B cell (primary cell): ENCODE results near the gene MRPL55. TPM values are rescaled to one million over a fixed set of nuclear protein-coding genes. Genes with fewer than 3 reads are reported as not detected.
A peak's percentile ranks its signal among the peaks of the same experiment; 100 is the strongest.

Experiments used
- ATAC-seq: fragments of 200-7000 bp; cut with Tn5 transposase; one replicate; pipeline ENCODE4 v1.10.0; 2021; ENCODE audit warnings: low read depth, mild to moderate bottlenecking, moderate number of reproducible peaks, moderate library complexity
- CTCF ChIA-PET: fragments of 350-600 bp; sonication (Branson Sonifier 250); formaldehyde crosslinking; loops from one replicate; lab custom pipeline; 2021; ENCODE audit warnings: antibody characterized with exemption, inconsistent platforms; lab: Charles Lee
- POLR2A ChIA-PET: fragments of 350-600 bp; sonication (Branson Sonifier 250); formaldehyde crosslinking; loops from one replicate; lab custom pipeline; 2021; ENCODE audit warnings: antibody characterized with exemption; lab: Charles Lee
- DNase-seq: peaks from one replicate; pipeline ENCODE4 v3.0.0; 2013
- H2AFZ ChIP-seq: 2 replicates; pipeline ENCODE4 v1.6.1; 2012; ENCODE audit warnings: mild to moderate bottlenecking, low read depth, low read length; ENCODE audit not compliant: insufficient read depth, poor library complexity, severe bottlenecking
- H3K27ac ChIP-seq, 2 donors: 1 replicate in 1 of 2; 2 replicates in 1 of 2; pipeline ENCODE4 v1.5.1; 2012 to 2013; ENCODE audit warnings: low read length in 2 of 2, mild to moderate bottlenecking in 2 of 2, moderate library complexity in 1 of 2
- H3K27me3 ChIP-seq, 4 experiments: fragments of 200-600 bp in 1 of 4; sonication (generic) in 1 of 4; replicated peaks in 1 of 4; 1 replicate in 2 of 4; 2 replicates in 2 of 4; pipeline versions ENCODE4 v1.6.1 to v1.7.0; 2013 to 2016; ENCODE audit warnings: low read length in 3 of 4, mild to moderate bottlenecking in 2 of 4, mixed read lengths in 1 of 4, moderate library complexity in 1 of 4; ENCODE audit not compliant: insufficient read depth in 4 of 4, control insufficient read depth in 3 of 4; ENCODE audit errors: control extremely low read depth in 1 of 4
- H3K36me3 ChIP-seq, 2 experiments: replicated peaks in 1 of 2; 1 replicate in 1 of 2; 2 replicates in 1 of 2; pipeline versions ENCODE4 v1.6.1 to v1.7.1; 2013; ENCODE audit warnings: low read length in 1 of 2; ENCODE audit not compliant: insufficient read depth in 2 of 2, control insufficient read depth in 1 of 2; ENCODE audit errors: control extremely low read depth in 1 of 2, extremely low read depth in 1 of 2
- H3K4me1 ChIP-seq, 2 donors: fragments of 200-600 bp in 1 of 2; sonication (generic) in 1 of 2; 1 replicate in 1 of 2; 2 replicates in 1 of 2; pipeline versions ENCODE4 v1.5.1 to v1.6.1; 2013 to 2017; ENCODE audit warnings: low read length in 2 of 2; ENCODE audit not compliant: control insufficient read depth in 2 of 2, insufficient read depth in 2 of 2
- H3K4me2 ChIP-seq: replicated peaks from 2 replicates; pipeline ENCODE3; 2012; ENCODE audit warnings: mild to moderate bottlenecking, low read depth, low read length; ENCODE audit not compliant: poor library complexity, severe bottlenecking
- H3K4me3 ChIP-seq, 5 experiments: fragments of 200-600 bp in 1 of 5; sonication (generic) in 1 of 5; 1 replicate in 3 of 5; 2 replicates in 2 of 5; pipeline versions ENCODE4 v1.5.1 to v1.7.0; 2011 to 2016; ENCODE audit warnings: low read length in 4 of 5, mild to moderate bottlenecking in 4 of 5, low read depth in 2 of 5, control low read depth in 1 of 5, moderate library complexity in 1 of 5; ENCODE audit not compliant: insufficient read depth in 1 of 5; ENCODE audit errors: control extremely low read depth in 1 of 5, extremely low read depth in 1 of 5
- H3K79me2 ChIP-seq: fragments of 200-600 bp; sonication (generic); one replicate; pipeline ENCODE4 v1.6.0; 2016; ENCODE audit warnings: low read length; ENCODE audit not compliant: control insufficient read depth, insufficient read depth
- H3K9ac ChIP-seq: fragments of 200-600 bp; sonication (generic); 2 replicates; pipeline ENCODE4 v1.6.1; 2017; ENCODE audit warnings: mild to moderate bottlenecking, low read length, moderate library complexity
- H3K9me3 ChIP-seq, 3 donors: one replicate each; pipeline versions ENCODE4 v1.6.1 to v1.7.1; 2013; ENCODE audit warnings: low read length in 2 of 3; ENCODE audit not compliant: control insufficient read depth in 2 of 3, insufficient read depth in 1 of 3; ENCODE audit errors: control extremely low read depth in 1 of 3
- H4K20me1 ChIP-seq: 2 replicates; pipeline ENCODE4 v1.6.0; 2012; ENCODE audit warnings: mild to moderate bottlenecking, low read length; ENCODE audit not compliant: insufficient read depth, control insufficient read depth, poor library complexity, severe bottlenecking
- H3K27ac Mint-ChIP-seq: one replicate; pipeline ENCODE4 v1.8.0; 2021; ENCODE audit warnings: mixed read lengths
- H3K27me3 Mint-ChIP-seq: one replicate; pipeline ENCODE4 v1.8.0; 2021; ENCODE audit warnings: mixed read lengths
- H3K4me1 Mint-ChIP-seq: one replicate; pipeline ENCODE4 v1.8.0; 2021; ENCODE audit warnings: mixed read lengths
- H3K4me3 Mint-ChIP-seq: one replicate; pipeline ENCODE4 v1.8.0; 2021; ENCODE audit warnings: mixed read lengths
- H3K9me3 Mint-ChIP-seq: one replicate; pipeline ENCODE4 v1.8.0; 2022; ENCODE audit warnings: mixed read lengths; ENCODE audit not compliant: insufficient read depth
- EZH2 ChIP-seq: IDR thresholded peaks from 2 replicates; pipeline ENCODE4 v1.6.1; 2012; ENCODE audit warnings: borderline replicate concordance, low read depth, mild to moderate bottlenecking, moderate library complexity, low read length; ENCODE audit not compliant: insufficient read depth, poor library complexity, severe bottlenecking
- WGBS: methylation state at CpG from one replicate; pipeline ENCODE4 v1.1.5; 2013; ENCODE audit warnings: missing lambda C conversion rate; ENCODE audit not compliant: insufficient coverage; 5-methylcytosine and 5-hydroxymethylcytosine counted together
- intact Hi-C: fragments of 100-400 bp; cut with micrococcal nuclease; formaldehyde crosslinking; loops from one replicate; pipeline ENCODE4 v1.10.0; 2022
- polyA plus RNA-seq: library from polyadenylated mRNA; depleted of rRNA; stranded (reverse); fragments of >200 nt; gene quantifications from 2 replicates; pipeline ENCODE4 v1.2.3, GENCODE V29; 2012
- total RNA-seq, 2 donors: library from RNA; stranded (reverse); fragments of 120-200 nt in 1 of 2; gene quantifications; 1 replicate in 1 of 2; 2 replicates in 1 of 2; pipeline versions ENCODE4 v1.2.3 to v1.2.4, GENCODE V29; 2013 to 2022
- TF ChIP-seq, protein P1 (sequence below): fragments of 200-600 bp; IDR thresholded peaks from one replicate; pipeline ENCODE4 v1.8.0; 2022; ENCODE audit warnings: antibody characterized with exemption, mild to moderate bottlenecking

MRPL55 gene
- total and polyA plus RNA-seq, 2 donors (not counting 1 experiment from before 2014, with no cell fraction given), result 38.9 to 297 TPM

GRCh38 chr1:228098323-228098931 is 10.7 kb downstream of the MRPL55 start:
- H3K79me2 ChIP-seq, result peaks cover 41% of the 10 kb centered on the region
- no peak overlapping the region for H3K9ac ChIP-seq
- Mint-ChIP-seq H3K4me1 (peaks cover 23% of the 10 kb centered on the region), H3K4me3 (no peak overlapping the region), H3K27ac (no peak overlapping the region), H3K9me3 (peaks cover 4% of the 10 kb centered on the region), H3K27me3 (no peaks in the 10 kb centered on the region)
- peaks cover 0 to 29% (median 8%) of the 10 kb centered on the region in 3 donors for H3K9me3 ChIP-seq
- POLR2A ChIA-PET, result interaction anchor here (0.7 kb wide), 1 partner anchor 41 kb away, joined by 3 read pairs; no protein-coding TSS in a partner anchor
- H3K4me1 ChIP-seq, result peaks cover 9 to 13% of the 10 kb centered on the region in 2 donors
- CTCF ChIA-PET, result interaction anchor here (0.9 kb wide), 1 partner anchor 32 kb away, joined by 3 read pairs; no protein-coding TSS in a partner anchor
- DNase-seq (peak; percentile 6), ATAC-seq (no peak)
- no peaks in the 10 kb centered on the region for H3K27me3 ChIP-seq
- TF ChIP-seq, protein P1, sequence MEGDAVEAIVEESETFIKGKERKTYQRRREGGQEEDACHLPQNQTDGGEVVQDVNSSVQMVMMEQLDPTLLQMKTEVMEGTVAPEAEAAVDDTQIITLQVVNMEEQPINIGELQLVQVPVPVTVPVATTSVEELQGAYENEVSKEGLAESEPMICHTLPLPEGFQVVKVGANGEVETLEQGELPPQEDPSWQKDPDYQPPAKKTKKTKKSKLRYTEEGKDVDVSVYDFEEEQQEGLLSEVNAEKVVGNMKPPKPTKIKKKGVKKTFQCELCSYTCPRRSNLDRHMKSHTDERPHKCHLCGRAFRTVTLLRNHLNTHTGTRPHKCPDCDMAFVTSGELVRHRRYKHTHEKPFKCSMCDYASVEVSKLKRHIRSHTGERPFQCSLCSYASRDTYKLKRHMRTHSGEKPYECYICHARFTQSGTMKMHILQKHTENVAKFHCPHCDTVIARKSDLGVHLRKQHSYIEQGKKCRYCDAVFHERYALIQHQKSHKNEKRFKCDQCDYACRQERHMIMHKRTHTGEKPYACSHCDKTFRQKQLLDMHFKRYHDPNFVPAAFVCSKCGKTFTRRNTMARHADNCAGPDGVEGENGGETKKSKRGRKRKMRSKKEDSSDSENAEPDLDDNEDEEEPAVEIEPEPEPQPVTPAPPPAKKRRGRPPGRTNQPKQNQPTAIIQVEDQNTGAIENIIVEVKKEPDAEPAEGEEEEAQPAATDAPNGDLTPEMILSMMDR, result no peak
- no peak for TF ChIP-seq EZH2
- no peak overlapping the region for H3K4me3 ChIP-seq
- no peak overlapping the region for H3K4me2 ChIP-seq
- H3K36me3 ChIP-seq, result peaks cover 4 to 54% of the 10 kb centered on the region in 2 experiments
- 94% methylated on average over 28 of the region's 28 CpGs for WGBS
- no peak overlapping the region for H2AFZ ChIP-seq
- no peak overlapping the region for H3K27ac ChIP-seq
- intact Hi-C loops, result no loop called here
- peaks cover 86% of the 10 kb centered on the region for H4K20me1 ChIP-seq
